Measurements from ENCODE around the gene CDKN2A.
A peak's percentile ranks its signal among the peaks of the same experiment; 100 is the strongest.

The CDKN2A gene

GRCh38 chr9:22005702-22006606, 11.8 kb upstream of the CDKN2A start:
- peak; percentile 49 for DNase-seq

GRCh38 chr9:22005021-22005701, 11.0 kb upstream of the CDKN2A start:
- DNase-seq: no peak

- DNase-seq: no peak
These were observed 7.8 kb upstream of the CDKN2A start for GRCh38 chr9:22002038-22002437.

- DNase-seq: no peak
These were observed 3.8 kb upstream of the CDKN2A start for GRCh38 chr9:21998026-21998425.

- no peak for DNase-seq
These were observed 3.3 kb upstream of the CDKN2A start for GRCh38 chr9:21997480-21997879.

- DNase-seq: no peak
These were observed 2.7 kb upstream of the CDKN2A start for GRCh38 chr9:21996858-21997257.

GRCh38 chr9:21996438-21996837, 2.2 kb upstream of the CDKN2A start:
- no peak for DNase-seq

GRCh38 chr9:21995666-21996398, 1.6 kb upstream of the CDKN2A start:
- peak; percentile 52 for DNase-seq

GRCh38 chr9:21995006-21995665, 944 bp upstream of the CDKN2A start:
- peak; percentile 81 for DNase-seq

GRCh38 chr9:21994556-21995005, 389 bp upstream of the CDKN2A start, which contains the start of gene CDKN2B-AS1:
TSS of gene CDKN2B-AS1 (plus strand) at chr9:21994791.
- DNase-seq: peak; percentile 76

GRCh38 chr9:21993007-21993406, 1.2 kb downstream of the CDKN2A start:
- DNase-seq: no peak

GRCh38 chr9:21991072-21991959, 2.9 kb downstream of the CDKN2A start:
- no peak for DNase-seq

GRCh38 chr9:21989440-21990189, 4.6 kb downstream of the CDKN2A start:
- DNase-seq: no peak

- no peak for DNase-seq
These were observed 5.9 kb downstream of the CDKN2A start for GRCh38 chr9:21988056-21988990.

GRCh38 chr9:21985964-21986667, 8.1 kb downstream of the CDKN2A start:
- no peak for DNase-seq

GRCh38 chr9:21984101-21984500, 10.1 kb downstream of the CDKN2A start:
- no peak for DNase-seq

GRCh38 chr9:21983561-21983935, 10.6 kb downstream of the CDKN2A start:
- no peak for DNase-seq

- DNase-seq: no peak
These were observed 11.2 kb downstream of the CDKN2A start for GRCh38 chr9:21982861-21983560.
